ENCODE results near the gene ADGRF5.

- TF ChIP-seq, protein P1, sequence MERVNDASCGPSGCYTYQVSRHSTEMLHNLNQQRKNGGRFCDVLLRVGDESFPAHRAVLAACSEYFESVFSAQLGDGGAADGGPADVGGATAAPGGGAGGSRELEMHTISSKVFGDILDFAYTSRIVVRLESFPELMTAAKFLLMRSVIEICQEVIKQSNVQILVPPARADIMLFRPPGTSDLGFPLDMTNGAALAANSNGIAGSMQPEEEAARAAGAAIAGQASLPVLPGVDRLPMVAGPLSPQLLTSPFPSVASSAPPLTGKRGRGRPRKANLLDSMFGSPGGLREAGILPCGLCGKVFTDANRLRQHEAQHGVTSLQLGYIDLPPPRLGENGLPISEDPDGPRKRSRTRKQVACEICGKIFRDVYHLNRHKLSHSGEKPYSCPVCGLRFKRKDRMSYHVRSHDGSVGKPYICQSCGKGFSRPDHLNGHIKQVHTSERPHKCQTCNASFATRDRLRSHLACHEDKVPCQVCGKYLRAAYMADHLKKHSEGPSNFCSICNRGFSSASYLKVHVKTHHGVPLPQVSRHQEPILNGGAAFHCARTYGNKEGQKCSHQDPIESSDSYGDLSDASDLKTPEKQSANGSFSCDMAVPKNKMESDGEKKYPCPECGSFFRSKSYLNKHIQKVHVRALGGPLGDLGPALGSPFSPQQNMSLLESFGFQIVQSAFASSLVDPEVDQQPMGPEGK (tag by site-specific recombination; IDR thresholded peaks at IDR 0.05), result no peak
- TF ChIP-seq ZBTB20 (tag by site-specific recombination; IDR thresholded peaks at IDR 0.05) (no peak), SP2 (tag by site-specific recombination; IDR thresholded peaks at IDR 0.05) (no peak), CTCF (tag by site-specific recombination; IDR thresholded peaks at IDR 0.05) (no peak), ZNF274 (IDR thresholded peaks at IDR 0.05; ENCODE audit: low read length) (no peak), ZNF274 (tag by site-specific recombination; IDR thresholded peaks at IDR 0.05; ENCODE audit: borderline replicate concordance) (no peak), ZXDB (tag by site-specific recombination; IDR thresholded peaks at IDR 0.05) (no peak), ZNF416 (tag by site-specific recombination; IDR thresholded peaks at IDR 0.05) (no peak), ZEB2 (tag by site-specific recombination; IDR thresholded peaks at IDR 0.05) (no peak), HOXC10 (CRISPR knock-in tag; IDR thresholded peaks at IDR 0.05) (no peak), ZNF311 (tag by site-specific recombination; IDR thresholded peaks at IDR 0.05; ENCODE audit: borderline replicate concordance) (no peak)
- TF ChIP-seq, protein P2, sequence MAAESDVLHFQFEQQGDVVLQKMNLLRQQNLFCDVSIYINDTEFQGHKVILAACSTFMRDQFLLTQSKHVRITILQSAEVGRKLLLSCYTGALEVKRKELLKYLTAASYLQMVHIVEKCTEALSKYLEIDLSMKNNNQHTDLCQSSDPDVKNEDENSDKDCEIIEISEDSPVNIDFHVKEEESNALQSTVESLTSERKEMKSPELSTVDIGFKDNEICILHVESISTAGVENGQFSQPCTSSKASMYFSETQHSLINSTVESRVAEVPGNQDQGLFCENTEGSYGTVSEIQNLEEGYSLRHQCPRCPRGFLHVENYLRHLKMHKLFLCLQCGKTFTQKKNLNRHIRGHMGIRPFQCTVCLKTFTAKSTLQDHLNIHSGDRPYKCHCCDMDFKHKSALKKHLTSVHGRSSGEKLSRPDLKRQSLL (tag by site-specific recombination; IDR thresholded peaks at IDR 0.05), result no peak
- TF ChIP-seq, protein P3, sequence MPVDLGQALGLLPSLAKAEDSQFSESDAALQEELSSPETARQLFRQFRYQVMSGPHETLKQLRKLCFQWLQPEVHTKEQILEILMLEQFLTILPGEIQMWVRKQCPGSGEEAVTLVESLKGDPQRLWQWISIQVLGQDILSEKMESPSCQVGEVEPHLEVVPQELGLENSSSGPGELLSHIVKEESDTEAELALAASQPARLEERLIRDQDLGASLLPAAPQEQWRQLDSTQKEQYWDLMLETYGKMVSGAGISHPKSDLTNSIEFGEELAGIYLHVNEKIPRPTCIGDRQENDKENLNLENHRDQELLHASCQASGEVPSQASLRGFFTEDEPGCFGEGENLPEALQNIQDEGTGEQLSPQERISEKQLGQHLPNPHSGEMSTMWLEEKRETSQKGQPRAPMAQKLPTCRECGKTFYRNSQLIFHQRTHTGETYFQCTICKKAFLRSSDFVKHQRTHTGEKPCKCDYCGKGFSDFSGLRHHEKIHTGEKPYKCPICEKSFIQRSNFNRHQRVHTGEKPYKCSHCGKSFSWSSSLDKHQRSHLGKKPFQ (tag by site-specific recombination; IDR thresholded peaks at IDR 0.05), result no peak
- TF ChIP-seq, protein P4, sequence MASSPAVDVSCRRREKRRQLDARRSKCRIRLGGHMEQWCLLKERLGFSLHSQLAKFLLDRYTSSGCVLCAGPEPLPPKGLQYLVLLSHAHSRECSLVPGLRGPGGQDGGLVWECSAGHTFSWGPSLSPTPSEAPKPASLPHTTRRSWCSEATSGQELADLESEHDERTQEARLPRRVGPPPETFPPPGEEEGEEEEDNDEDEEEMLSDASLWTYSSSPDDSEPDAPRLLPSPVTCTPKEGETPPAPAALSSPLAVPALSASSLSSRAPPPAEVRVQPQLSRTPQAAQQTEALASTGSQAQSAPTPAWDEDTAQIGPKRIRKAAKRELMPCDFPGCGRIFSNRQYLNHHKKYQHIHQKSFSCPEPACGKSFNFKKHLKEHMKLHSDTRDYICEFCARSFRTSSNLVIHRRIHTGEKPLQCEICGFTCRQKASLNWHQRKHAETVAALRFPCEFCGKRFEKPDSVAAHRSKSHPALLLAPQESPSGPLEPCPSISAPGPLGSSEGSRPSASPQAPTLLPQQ (tag by site-specific recombination; IDR thresholded peaks at IDR 0.05), result no peak
- TF ChIP-seq, protein P5, sequence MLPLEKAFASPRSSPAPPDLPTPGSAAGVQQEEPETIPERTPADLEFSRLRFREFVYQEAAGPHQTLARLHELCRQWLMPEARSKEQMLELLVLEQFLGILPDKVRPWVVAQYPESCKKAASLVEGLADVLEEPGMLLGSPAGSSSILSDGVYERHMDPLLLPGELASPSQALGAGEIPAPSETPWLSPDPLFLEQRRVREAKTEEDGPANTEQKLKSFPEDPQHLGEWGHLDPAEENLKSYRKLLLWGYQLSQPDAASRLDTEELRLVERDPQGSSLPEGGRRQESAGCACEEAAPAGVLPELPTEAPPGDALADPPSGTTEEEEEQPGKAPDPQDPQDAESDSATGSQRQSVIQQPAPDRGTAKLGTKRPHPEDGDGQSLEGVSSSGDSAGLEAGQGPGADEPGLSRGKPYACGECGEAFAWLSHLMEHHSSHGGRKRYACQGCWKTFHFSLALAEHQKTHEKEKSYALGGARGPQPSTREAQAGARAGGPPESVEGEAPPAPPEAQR (tag by site-specific recombination; IDR thresholded peaks at IDR 0.05), result no peak
These were observed 2.9 kb downstream of the ADGRF5 start for GRCh38 chr6:46918806-46919205.

Measured in HEK293 (cell line).